ENCODE data around the gene CD101.

DNA sequence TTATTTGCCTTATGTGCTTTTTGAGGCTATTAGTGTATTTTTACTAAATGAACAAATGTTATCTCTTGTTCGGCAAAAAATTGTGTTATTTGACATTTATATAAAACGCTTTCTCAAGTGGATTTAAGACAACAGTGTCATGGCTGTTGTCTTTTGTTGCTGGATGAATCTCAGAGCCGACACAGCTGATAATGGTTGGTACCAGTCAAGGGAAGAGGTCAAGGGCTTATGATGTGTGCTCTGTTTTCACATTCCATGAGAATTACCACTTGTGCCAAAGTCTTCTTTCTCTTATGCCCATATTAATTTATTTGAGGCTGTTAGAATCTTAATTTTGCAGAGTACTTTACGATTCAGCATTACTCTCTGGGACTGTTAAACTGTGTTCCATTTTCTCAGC, 17.9 kb upstream of the CD101 start:
- TF ChIP-seq SRF (IDR thresholded peaks at IDR 0.05; ENCODE audit: low read depth) (no peak), EZH2phosphoT487 (IDR thresholded peaks at IDR 0.05; ENCODE audit: borderline replicate concordance) (no peak), JUND (IDR thresholded peaks at IDR 0.05) (no peak)
- TF ChIP-seq, protein P1, sequence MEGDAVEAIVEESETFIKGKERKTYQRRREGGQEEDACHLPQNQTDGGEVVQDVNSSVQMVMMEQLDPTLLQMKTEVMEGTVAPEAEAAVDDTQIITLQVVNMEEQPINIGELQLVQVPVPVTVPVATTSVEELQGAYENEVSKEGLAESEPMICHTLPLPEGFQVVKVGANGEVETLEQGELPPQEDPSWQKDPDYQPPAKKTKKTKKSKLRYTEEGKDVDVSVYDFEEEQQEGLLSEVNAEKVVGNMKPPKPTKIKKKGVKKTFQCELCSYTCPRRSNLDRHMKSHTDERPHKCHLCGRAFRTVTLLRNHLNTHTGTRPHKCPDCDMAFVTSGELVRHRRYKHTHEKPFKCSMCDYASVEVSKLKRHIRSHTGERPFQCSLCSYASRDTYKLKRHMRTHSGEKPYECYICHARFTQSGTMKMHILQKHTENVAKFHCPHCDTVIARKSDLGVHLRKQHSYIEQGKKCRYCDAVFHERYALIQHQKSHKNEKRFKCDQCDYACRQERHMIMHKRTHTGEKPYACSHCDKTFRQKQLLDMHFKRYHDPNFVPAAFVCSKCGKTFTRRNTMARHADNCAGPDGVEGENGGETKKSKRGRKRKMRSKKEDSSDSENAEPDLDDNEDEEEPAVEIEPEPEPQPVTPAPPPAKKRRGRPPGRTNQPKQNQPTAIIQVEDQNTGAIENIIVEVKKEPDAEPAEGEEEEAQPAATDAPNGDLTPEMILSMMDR (IDR thresholded peaks at IDR 0.05 in 2 of 3, conservative IDR thresholded peaks at IDR 0.05 in 1 of 3; ENCODE audit: borderline replicate concordance in 1 of 3, insufficient read depth in 1 of 3, low read depth in 2 of 3, low read length in 2 of 3): no peak
